Common myeloid progenitor, CD34-positive (primary cell): ENCODE data around the gene KIR3DL1.

ENCODE experiments used
- CTCF ChIA-PET: fragments of 350-600 bp; sonication (Branson Sonifier 250); formaldehyde crosslinking; loops from one replicate; lab custom pipeline; 2021; ENCODE audit warnings: antibody characterized with exemption; lab: Charles Lee
- POLR2A ChIA-PET: fragments of 350-600 bp; sonication (Branson Sonifier 250); formaldehyde crosslinking; loops from one replicate; lab custom pipeline; 2021; ENCODE audit warnings: antibody characterized with exemption; lab: Charles Lee
- DNase-seq, 3 donors: peaks; one replicate each; pipeline versions ENCODE4 v3.0.0 to v3.0.0-alpha.2; 2013
- H3K27ac ChIP-seq, 2 experiments: 1 replicate in 1 of 2; 2 replicates in 1 of 2; pipeline ENCODE4 v1.7.0; 2013; ENCODE audit warnings: inconsistent platforms in 2 of 2, low read length in 2 of 2, mild to moderate bottlenecking in 2 of 2, low read depth in 1 of 2, moderate library complexity in 1 of 2; ENCODE audit not compliant: severe bottlenecking in 2 of 2, insufficient read depth in 1 of 2, poor library complexity in 1 of 2
- H3K27me3 ChIP-seq, 5 experiments: replicated peaks in 2 of 5; 1 replicate in 3 of 5; 2 replicates in 2 of 5; pipeline versions ENCODE4 v1.6.1 to v1.7.0; 2013; ENCODE audit warnings: low read length in 4 of 5, mild to moderate bottlenecking in 2 of 5, moderate library complexity in 2 of 5, inconsistent platforms in 1 of 5; ENCODE audit not compliant: insufficient read depth in 5 of 5, control insufficient read depth in 4 of 5
- H3K36me3 ChIP-seq, 4 experiments: 1 replicate in 2 of 4; 2 replicates in 2 of 4; pipeline versions ENCODE4 v1.6.1 to v1.7.0; 2013; ENCODE audit warnings: low read length in 3 of 4, control low read depth in 1 of 4, mild to moderate bottlenecking in 1 of 4; ENCODE audit not compliant: control insufficient read depth in 4 of 4, insufficient read depth in 4 of 4
- H3K4me1 ChIP-seq, 4 experiments: 1 replicate in 3 of 4; 2 replicates in 1 of 4; pipeline versions ENCODE4 v1.6.1 to v1.7.1; 2013; ENCODE audit warnings: low read length in 3 of 4, mild to moderate bottlenecking in 3 of 4, control low read depth in 1 of 4, inconsistent platforms in 1 of 4, moderate library complexity in 1 of 4; ENCODE audit not compliant: control insufficient read depth in 4 of 4, insufficient read depth in 4 of 4; ENCODE audit errors: control extremely low read depth in 1 of 4
- H3K4me3 ChIP-seq, 7 experiments: 1 replicate in 4 of 7; 2 replicates in 3 of 7; pipeline versions ENCODE4 v1.5.1 to v1.7.0; 2013; ENCODE audit warnings: mild to moderate bottlenecking in 7 of 7, low read length in 6 of 7, moderate library complexity in 6 of 7, inconsistent platforms in 2 of 7, low read depth in 2 of 7, control low read depth in 1 of 7; ENCODE audit not compliant: insufficient read depth in 4 of 7, control insufficient read depth in 1 of 7; ENCODE audit errors: extremely low read depth in 1 of 7
- H3K9me3 ChIP-seq, 5 experiments: 1 replicate in 4 of 5; 2 replicates in 1 of 5; pipeline versions ENCODE4 v1.6.1 to v1.7.1; 2013; ENCODE audit warnings: low read length in 4 of 5, mild to moderate bottlenecking in 2 of 5, inconsistent platforms in 1 of 5, low read depth in 1 of 5, moderate library complexity in 1 of 5; ENCODE audit not compliant: control insufficient read depth in 4 of 5, insufficient read depth in 2 of 5; ENCODE audit errors: control extremely low read depth in 1 of 5
- WGBS: methylation state at CpG from one replicate; pipeline ENCODE4 v1.1.5; 2013; ENCODE audit not compliant: insufficient coverage; 5-methylcytosine and 5-hydroxymethylcytosine counted together

Gene KIR3DL1

DNA sequence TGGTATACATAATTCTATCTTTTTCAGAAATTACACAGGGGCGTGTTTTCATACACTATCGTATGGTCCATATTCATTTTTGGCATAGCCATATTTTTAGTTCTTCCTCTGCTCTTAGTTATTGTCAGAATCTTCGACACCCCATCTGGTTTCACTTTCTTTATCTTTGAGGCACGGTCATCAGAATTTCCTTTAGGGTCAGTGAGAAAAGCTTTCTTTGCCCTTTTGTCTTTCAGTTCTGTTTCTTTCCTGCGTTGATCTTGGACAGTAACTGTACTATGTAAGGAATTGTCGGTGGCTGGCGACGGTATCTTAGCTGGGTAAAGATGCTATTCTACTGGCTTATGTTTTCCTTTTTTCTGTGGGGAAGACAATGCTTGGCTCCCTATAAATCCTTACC, 23.5 kb upstream of the KIR3DL1 start:
- DNase-seq = peak; percentile 16 to 58 (median 40)
- Histone ChIP-seq H3K4me3 (peak overlapping the region in 6 of 7 experiments; percentile 51 to 86 (median 58)), H3K27ac (peak overlapping the region in 1 of 2 experiments; percentile 58), H3K4me1 (peaks cover 0 to 25% (median 13%) of the 10 kb centered on the region in 4 experiments), H3K36me3 (no peaks in the 10 kb centered on the region), H3K9me3 (no peaks in the 10 kb centered on the region), H3K27me3 (peaks cover 0 to 2% (median 0%) of the 10 kb centered on the region in 5 experiments)
- 0% methylated on average over 2 of the region's 8 CpGs for WGBS
- ChIA-PET CTCF (no interaction called here), POLR2A (no interaction called here)

DNA sequence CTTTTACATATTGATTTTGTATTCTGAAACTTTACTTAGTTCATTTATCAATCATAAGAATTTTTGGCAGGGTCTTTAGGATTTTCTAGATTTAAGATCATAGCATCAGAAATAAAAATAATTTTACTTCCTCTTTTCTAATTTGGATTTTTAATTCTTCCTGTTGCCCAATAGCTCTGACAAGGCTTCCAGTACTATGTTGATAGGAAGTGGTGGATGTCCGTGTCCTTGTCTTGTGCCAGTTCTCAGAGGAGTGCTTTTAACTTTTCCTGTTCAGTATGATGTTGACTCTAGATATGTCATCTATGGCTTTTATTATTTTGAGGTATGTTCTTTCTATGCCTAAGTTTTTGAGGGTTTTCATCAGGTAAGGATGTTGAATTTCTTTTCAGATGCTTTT, 20.5 kb upstream of the KIR3DL1 start:
- Histone ChIP-seq H3K27me3 (peaks cover 0 to 3% (median 0%) of the 10 kb centered on the region in 5 experiments), H3K27ac (no peak overlapping the region), H3K36me3 (no peaks in the 10 kb centered on the region), H3K4me1 (peaks cover 0 to 25% (median 13%) of the 10 kb centered on the region in 4 experiments), H3K9me3 (no peaks in the 10 kb centered on the region), H3K4me3 (no peak overlapping the region)
- ChIA-PET CTCF (interaction anchor here (1.6 kb wide), 1 partner anchor 13 kb away, joined by 4 read pairs; no protein-coding TSS in a partner anchor), POLR2A (no interaction called here)
- DNase-seq = peak; percentile 21 to 77 (median 70)
- WGBS = no CpG with 5 or more reads among the region's 1 CpG

DNA sequence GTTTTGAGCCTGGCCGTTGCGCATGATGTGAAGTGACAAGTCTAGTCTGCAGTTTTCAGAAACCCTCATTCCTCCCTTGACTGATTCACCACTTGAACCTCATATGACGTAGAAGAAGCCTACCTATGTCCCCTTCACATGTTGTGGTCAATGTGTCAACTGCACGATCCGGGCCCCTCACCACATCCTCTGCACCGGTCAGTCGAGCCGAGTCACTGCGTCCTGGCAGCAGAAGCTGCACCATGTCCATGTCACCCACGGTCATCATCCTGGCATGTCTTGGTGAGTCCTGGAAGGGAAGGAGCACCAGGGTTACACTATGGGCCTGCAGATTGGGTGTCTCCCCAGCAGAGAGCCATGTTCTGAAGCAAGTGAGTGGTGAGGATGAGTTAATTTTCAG, 12.9 kb upstream of the KIR3DL1 start, which contains the start of gene KIR2DL4:
Gene KIR2DL4 (plus strand): TSS at position 201 of the 400 bp plus-strand sequence. CDS start 42 bp downstream, at position 243.
- Histone ChIP-seq H3K4me1 (no peaks in the 10 kb centered on the region), H3K27ac (no peak within 1 kb of the TSS), H3K9me3 (peaks cover 0 to 3% (median 0%) of the 10 kb centered on the region in 5 experiments), H3K4me3 (no peak within 1 kb of the TSS), H3K27me3 (peaks cover 0 to 10% (median 0%) of the 10 kb centered on the region in 5 experiments), H3K36me3 (no peaks in the 10 kb centered on the region)
- ChIA-PET CTCF (no interaction called here), POLR2A (no interaction called here)
- no peak for DNase-seq
- 83% methylated on average over 10 of the region's 10 CpGs for WGBS

DNA sequence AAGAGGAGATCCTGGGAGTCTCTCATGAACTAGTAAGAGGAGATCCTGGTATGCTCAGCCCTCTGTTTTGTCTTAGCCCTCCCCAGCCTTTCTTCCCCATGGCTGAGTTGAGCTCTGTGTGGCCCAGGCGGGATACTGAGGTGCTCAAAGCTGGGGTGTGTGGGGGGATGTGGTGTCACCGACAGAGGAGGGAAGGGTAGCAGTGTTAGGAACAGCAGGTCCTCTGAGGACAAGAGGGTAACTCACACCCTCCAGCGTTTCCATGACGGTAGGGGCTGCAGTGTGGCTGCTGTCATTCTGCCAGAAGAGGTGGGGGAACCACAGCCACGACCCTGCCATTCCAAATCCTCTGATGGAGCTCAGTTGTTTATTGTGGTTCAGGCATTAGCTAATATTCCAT, 12.2 kb upstream of the KIR3DL1 start:
- 61% methylated on average over 3 of the region's 5 CpGs for WGBS
- Histone ChIP-seq H3K27me3 (peaks cover 0 to 14% (median 0%) of the 10 kb centered on the region in 5 experiments), H3K4me1 (no peaks in the 10 kb centered on the region), H3K36me3 (no peaks in the 10 kb centered on the region), H3K27ac (no peak overlapping the region), H3K9me3 (peaks cover 0 to 3% (median 0%) of the 10 kb centered on the region in 5 experiments), H3K4me3 (no peak overlapping the region)
- no peak for DNase-seq
- POLR2A ChIA-PET = no interaction called here
- CTCF ChIA-PET = no interaction called here

DNA sequence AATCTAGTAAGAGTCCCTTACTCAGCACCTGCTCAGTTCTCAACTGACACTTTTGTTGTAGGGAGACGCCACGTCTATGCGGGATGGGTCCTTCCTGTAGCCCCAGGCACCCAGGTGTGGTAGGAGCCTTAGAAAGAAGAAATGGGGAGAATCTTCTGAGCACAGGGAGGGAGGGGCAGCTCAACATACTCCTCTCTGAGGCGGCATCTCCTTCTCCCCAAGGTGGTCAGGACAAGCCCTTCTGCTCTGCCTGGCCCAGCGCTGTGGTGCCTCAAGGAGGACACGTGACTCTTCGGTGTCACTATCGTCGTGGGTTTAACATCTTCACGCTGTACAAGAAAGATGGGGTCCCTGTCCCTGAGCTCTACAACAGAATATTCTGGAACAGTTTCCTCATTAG, 11.7 kb upstream of the KIR3DL1 start:
- Histone ChIP-seq H3K4me3 (no peak overlapping the region), H3K36me3 (no peaks in the 10 kb centered on the region), H3K9me3 (peaks cover 0 to 3% (median 0%) of the 10 kb centered on the region in 5 experiments), H3K4me1 (no peaks in the 10 kb centered on the region), H3K27ac (no peak overlapping the region), H3K27me3 (peaks cover 0 to 14% (median 0%) of the 10 kb centered on the region in 5 experiments)
- DNase-seq = no peak
- ChIA-PET POLR2A (no interaction called here), CTCF (no interaction called here)
- 92% methylated on average over 10 of the region's 10 CpGs for WGBS

DNA sequence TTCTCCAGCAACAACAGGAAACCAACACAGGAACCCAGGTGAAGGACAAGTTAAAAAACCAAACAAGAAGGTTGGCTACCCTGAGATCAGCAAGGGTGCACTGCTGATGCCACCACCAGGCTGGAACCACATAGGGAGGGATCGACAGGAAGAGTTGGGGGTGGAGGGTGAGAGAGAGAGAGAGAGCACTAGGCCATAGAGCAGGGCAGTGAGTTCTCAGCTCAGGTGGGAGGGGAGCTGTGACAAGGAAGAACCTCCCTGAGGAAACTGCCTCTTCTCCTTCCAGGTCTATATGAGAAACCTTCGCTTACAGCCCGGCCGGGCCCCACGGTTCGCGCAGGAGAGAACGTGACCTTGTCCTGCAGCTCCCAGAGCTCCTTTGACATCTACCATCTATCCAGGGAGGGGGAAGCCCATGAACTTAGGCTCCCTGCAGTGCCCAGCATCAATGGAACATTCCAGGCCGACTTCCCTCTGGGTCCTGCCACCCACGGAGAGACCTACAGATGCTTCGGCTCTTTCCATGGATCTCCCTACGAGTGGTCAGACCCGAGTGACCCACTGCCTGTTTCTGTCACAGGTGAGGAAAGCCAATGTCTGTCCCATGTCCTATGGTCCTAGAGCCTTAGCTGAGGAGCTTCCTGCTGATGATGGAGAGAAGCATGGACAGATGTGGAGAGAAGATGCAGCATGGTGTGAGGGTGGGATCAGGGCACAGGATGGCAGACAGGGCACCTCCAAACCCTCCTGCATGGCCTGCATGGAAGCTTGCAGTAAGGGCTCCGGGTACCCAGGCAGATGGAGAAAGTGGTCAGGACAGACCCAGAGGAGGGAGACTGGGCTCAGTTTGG, 10.4 kb upstream of the KIR3DL1 start:
- Histone ChIP-seq H3K27me3 (peaks cover 0 to 14% (median 2%) of the 10 kb centered on the region in 5 experiments), H3K9me3 (peaks cover 0 to 3% (median 0%) of the 10 kb centered on the region in 5 experiments), H3K4me3 (no peak overlapping the region), H3K4me1 (no peaks in the 10 kb centered on the region), H3K27ac (no peak overlapping the region), H3K36me3 (no peaks in the 10 kb centered on the region)
- ChIA-PET POLR2A (no interaction called here), CTCF (no interaction called here)
- WGBS = 90% methylated on average over 11 of the region's 14 CpGs
- no peak for DNase-seq

DNA sequence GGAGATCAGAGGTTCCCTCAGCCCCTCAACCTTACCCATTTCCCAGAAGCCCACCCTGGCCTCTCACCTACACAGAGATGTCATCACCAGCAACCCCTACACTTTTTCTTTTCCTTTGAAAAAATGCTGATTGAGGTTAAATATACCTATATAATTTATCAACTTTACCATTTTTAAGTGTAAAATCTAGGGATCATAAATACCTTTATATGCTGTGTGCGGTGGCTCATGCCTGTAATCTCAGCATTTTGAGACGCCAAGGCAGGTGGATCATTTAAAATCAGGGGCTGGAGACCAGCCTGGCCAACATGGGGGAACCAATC, 9.8 kb upstream of the KIR3DL1 start:
- ChIA-PET POLR2A (no interaction called here), CTCF (no interaction called here)
- H3K9me3 ChIP-seq = peaks cover 0 to 3% (median 0%) of the 10 kb centered on the region in 5 experiments
- H3K4me3 ChIP-seq = no peak overlapping the region
- H3K27ac ChIP-seq = no peak overlapping the region
- H3K27me3 ChIP-seq = peaks cover 0 to 15% (median 2%) of the 10 kb centered on the region in 5 experiments
- WGBS = no CpG with 5 or more reads among the region's 2 CpGs
- H3K36me3 ChIP-seq = no peaks in the 10 kb centered on the region
- no peak for DNase-seq
- H3K4me1 ChIP-seq = no peaks in the 10 kb centered on the region
